Measurements from ENCODE around the gene PALLD. TPM values are rescaled to one million over a fixed set of nuclear protein-coding genes. Genes with fewer than 3 reads are reported as not detected.

The PALLD gene
- total RNA-seq, 1 experiment from 2014 or later, result 166 TPM

DNA sequence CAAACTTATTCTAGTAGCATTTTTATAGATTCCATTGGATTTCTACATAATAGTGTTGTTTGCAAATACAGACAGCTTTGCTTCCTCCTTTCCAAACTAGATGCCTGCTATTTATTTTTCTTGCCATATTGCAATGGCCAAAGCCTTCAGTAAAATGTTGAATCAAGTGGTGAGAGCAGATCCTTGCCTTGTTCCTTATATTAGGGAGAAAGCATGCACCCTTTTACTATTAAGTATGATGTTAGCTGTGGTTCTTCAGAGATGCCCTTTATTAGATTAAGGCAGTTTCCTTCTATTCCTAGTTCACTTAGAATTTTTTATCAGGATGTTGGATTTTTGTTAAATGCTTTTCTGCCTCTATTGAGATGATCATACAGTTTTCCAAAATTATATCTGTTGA lies 279.5 kb downstream of the PALLD start:
- Histone ChIP-seq H3K27me3 (ENCODE audit: insufficient read depth, low read length) (no peaks in the 10 kb centered on the region), H3K4me3 (replicated peaks in 1 of 2; ENCODE audit: low read depth in 1 of 2, low read length in 2 of 2) (no peak overlapping the region), H3K36me3 (ENCODE audit: control insufficient read depth in 1 of 2, insufficient read depth in 2 of 2, low read length in 2 of 2) (no peaks in the 10 kb centered on the region; a peak in 1 of 4 replicates), H3K9ac (ENCODE audit: low read length) (no peak overlapping the region), H4K20me1 (ENCODE audit: insufficient read depth) (no peaks in the 10 kb centered on the region), H3K9me3 (ENCODE audit: control insufficient read depth in 1 of 2, insufficient read depth in 1 of 2, low read depth in 1 of 2, low read length in 2 of 2) (no peaks in the 10 kb centered on the region), H3K4me1 (ENCODE audit: control insufficient read depth in 1 of 2, insufficient read depth in 2 of 2, low read length in 2 of 2) (peaks cover 0 to 8% of the 10 kb centered on the region in 2 experiments; a peak in 1 of 4 replicates), H3K79me2 (ENCODE audit: insufficient read depth, low read length) (no peaks in the 10 kb centered on the region), H3K27ac (ENCODE audit: low read depth, low read length) (no peak overlapping the region), H3K4me2 (ENCODE audit: low read length) (no peak overlapping the region), H3K9me2 (ENCODE audit: insufficient read depth) (no peaks in the 10 kb centered on the region), H2AFZ (ENCODE audit: low read depth, low read length, poor library complexity, severe bottlenecking) (no peak overlapping the region)
- no TSS peak for BruUV-seq (replicated peaks)
- TF ChIP-seq, protein P1, sequence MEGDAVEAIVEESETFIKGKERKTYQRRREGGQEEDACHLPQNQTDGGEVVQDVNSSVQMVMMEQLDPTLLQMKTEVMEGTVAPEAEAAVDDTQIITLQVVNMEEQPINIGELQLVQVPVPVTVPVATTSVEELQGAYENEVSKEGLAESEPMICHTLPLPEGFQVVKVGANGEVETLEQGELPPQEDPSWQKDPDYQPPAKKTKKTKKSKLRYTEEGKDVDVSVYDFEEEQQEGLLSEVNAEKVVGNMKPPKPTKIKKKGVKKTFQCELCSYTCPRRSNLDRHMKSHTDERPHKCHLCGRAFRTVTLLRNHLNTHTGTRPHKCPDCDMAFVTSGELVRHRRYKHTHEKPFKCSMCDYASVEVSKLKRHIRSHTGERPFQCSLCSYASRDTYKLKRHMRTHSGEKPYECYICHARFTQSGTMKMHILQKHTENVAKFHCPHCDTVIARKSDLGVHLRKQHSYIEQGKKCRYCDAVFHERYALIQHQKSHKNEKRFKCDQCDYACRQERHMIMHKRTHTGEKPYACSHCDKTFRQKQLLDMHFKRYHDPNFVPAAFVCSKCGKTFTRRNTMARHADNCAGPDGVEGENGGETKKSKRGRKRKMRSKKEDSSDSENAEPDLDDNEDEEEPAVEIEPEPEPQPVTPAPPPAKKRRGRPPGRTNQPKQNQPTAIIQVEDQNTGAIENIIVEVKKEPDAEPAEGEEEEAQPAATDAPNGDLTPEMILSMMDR (IDR thresholded peaks at IDR 0.05 in 2 of 3, conservative IDR thresholded peaks at IDR 0.05 in 1 of 3; ENCODE audit: borderline replicate concordance in 1 of 3, insufficient read depth in 1 of 3, low read depth in 2 of 3, low read length in 2 of 3), result no peak
- POLR2A ChIA-PET, result no interaction called here
- ATAC-seq (no peak), DNase-seq (ENCODE audit: low read depth, low spot score) (no peak)
- RAD21 ChIA-PET (ENCODE audit: low non-redundant PET in 1 of 2, low total read pairs in 2 of 2, uncharacterized antibody in 2 of 2, unreplicated experiment in 2 of 2), result no interaction called here
- intact Hi-C loops (cut with micrococcal nuclease), result no loop called here
- CTCF ChIA-PET, result no interaction called here

DNA sequence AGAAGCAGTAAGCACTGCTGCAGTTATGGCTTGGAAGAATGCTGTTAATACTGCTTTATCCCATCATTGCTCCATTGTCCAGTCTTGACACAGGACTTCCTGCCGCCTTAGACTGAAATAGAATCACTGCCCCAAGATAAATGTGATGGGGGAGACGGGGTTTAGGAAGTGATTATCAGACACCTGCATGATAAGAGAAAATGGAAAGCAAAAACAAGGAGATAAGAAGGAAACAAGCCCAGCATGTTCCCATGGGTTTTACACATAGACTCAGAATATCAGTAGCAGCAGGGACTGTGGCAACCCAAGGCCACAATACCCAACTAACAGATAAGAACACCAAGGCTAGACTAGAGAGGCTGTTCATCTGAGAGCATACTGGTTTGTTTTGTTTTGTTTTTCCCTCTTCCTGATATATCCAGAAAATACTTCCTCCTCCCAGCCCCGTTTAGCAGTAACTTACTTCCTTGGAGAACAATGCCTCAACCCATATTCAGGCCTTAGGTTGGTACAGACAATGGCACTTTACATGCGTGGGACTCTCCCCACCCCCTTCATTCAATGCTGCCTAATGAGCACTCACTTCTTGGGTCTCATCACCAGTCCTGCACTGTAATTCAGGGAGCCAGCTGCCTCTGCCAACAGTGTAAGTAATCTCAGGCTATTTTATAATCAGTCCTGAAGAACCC lies 280.6 kb downstream of the PALLD start:
- ChIA-PET CTCF (no interaction called here), RAD21 (ENCODE audit: low non-redundant PET in 1 of 2, low total read pairs in 2 of 2, uncharacterized antibody in 2 of 2, unreplicated experiment in 2 of 2) (no interaction called here), POLR2A (no interaction called here)
- Histone ChIP-seq H3K9ac (ENCODE audit: low read length) (no peak overlapping the region), H3K4me2 (ENCODE audit: low read length) (no peak overlapping the region), H3K79me2 (ENCODE audit: insufficient read depth, low read length) (no peaks in the 10 kb centered on the region; the same call in 1 of the 2 replicates), H3K27me3 (ENCODE audit: insufficient read depth, low read length) (no peaks in the 10 kb centered on the region), H3K4me1 (ENCODE audit: control insufficient read depth in 1 of 2, insufficient read depth in 2 of 2, low read length in 2 of 2) (peaks cover 0 to 8% of the 10 kb centered on the region in 2 experiments; a peak in 1 of 4 replicates), H4K20me1 (ENCODE audit: insufficient read depth) (no peaks in the 10 kb centered on the region), H3K4me3 (replicated peaks in 1 of 2; ENCODE audit: low read depth in 1 of 2, low read length in 2 of 2) (no peak overlapping the region), H3K9me2 (ENCODE audit: insufficient read depth) (no peaks in the 10 kb centered on the region), H2AFZ (ENCODE audit: low read depth, low read length, poor library complexity, severe bottlenecking) (no peak overlapping the region), H3K9me3 (ENCODE audit: control insufficient read depth in 1 of 2, insufficient read depth in 1 of 2, low read depth in 1 of 2, low read length in 2 of 2) (no peaks in the 10 kb centered on the region), H3K27ac (ENCODE audit: low read depth, low read length) (no peak overlapping the region), H3K36me3 (ENCODE audit: control insufficient read depth in 1 of 2, insufficient read depth in 2 of 2, low read length in 2 of 2) (no peaks in the 10 kb centered on the region; a peak in 1 of 4 replicates)
- no peak for DNase-seq (ENCODE audit: low read depth, low spot score)
- BruUV-seq (replicated peaks), result no TSS peak
- no peak for ATAC-seq
- intact Hi-C loops (cut with micrococcal nuclease), result no loop called here
- TF ChIP-seq POLR2A (IDR thresholded peaks at IDR 0.05; ENCODE audit: borderline replicate concordance, extremely low read depth, insufficient read depth, insufficient read length) (no peak), ZNF274 (IDR thresholded peaks at IDR 0.05; ENCODE audit: low read depth, low read length) (no peak), EZH2phosphoT487 (IDR thresholded peaks at IDR 0.05; ENCODE audit: borderline replicate concordance) (no peak), CEBPB (IDR thresholded peaks at IDR 0.05; ENCODE audit: low read depth) (no peak), TCF7L2 (IDR thresholded peaks at IDR 0.05; ENCODE audit: borderline replicate concordance, extremely low read depth, insufficient read depth, insufficient read length) (no peak), SRF (IDR thresholded peaks at IDR 0.05; ENCODE audit: low read depth) (no peak), EGR1 (IDR thresholded peaks at IDR 0.05; ENCODE audit: low read depth) (no peak), RAD21 (IDR thresholded peaks at IDR 0.05; ENCODE audit: low read depth) (no peak), CBX3 (IDR thresholded peaks at IDR 0.05; ENCODE audit: low read depth) (no peak), JUND (IDR thresholded peaks at IDR 0.05) (no peak), SIN3A (IDR thresholded peaks at IDR 0.05; ENCODE audit: low read depth) (no peak)
- TF ChIP-seq, protein P1 (IDR thresholded peaks at IDR 0.05 in 2 of 3, conservative IDR thresholded peaks at IDR 0.05 in 1 of 3; ENCODE audit: borderline replicate concordance in 1 of 3, insufficient read depth in 1 of 3, low read depth in 2 of 3, low read length in 2 of 3), result no peak
- TF ChIP-seq, protein P2, sequence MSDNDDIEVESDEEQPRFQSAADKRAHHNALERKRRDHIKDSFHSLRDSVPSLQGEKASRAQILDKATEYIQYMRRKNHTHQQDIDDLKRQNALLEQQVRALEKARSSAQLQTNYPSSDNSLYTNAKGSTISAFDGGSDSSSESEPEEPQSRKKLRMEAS (IDR thresholded peaks at IDR 0.05), result no peak
